Measurements from ENCODE around the gene ATP5F1B.

ATP5F1B gene

DNA sequence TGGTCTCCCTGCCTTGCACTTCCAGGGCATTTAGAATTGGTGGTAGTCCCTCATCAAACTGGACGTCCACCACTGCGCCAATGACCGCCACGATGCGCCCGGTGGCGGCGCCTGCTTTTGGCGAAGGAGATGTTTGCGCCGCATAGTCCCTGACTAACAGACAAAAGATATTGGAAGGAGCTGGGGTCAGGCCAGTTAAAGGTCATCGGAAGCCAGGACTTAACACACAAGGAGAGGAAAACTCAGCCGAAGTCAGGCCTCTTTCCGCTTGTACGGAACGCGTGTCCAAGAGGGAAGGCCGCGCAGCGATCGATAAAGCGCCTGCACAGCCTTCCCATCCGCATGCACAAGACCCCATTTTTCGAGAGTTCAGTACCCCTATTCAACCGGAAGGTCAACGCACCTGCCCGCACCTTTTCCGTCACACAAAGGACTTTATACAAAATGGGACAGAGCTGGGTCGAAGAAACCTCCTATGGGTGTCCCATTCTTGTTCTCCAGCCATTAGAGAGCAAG is 525 bp downstream of the ATP5F1B start:
- no peak for DNase-seq

DNA sequence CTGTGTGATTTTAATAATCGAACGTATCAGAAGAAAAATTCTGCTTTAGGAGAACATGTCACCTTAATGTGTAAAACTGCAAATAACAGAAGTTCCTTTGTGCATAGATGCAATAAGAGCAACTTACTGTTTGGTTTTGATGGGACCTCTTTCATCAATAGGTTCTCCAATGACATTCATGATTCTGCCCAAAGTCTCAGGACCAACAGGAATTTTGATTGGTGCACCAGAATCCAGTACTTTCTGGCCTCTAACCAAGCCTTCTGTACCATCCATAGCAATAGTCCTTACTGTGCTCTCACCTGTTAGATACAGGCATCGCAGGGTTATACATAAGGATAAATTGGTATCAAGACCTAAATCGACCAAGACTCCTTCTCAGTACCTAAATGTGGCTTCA is 1.1 kb downstream of the ATP5F1B start:
- DNase-seq: no peak

DNA sequence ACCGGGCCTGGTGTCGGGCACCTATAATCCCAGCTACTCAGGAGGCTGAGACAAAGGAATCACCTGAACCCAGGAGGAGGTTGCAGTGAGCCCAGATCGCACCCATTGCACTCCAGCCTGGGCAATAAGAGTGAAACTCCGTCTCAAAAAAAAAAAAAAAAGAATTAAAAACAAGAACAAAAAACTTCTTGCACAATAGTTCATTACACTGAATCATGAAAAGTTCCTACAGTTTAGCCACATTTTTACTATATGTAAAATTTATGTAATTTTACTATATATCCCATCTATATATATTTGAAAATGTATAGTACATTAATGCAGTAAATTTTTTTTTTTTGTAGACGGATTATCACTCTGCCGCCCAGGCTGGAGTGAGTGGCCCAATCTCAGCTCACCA is 4.6 kb downstream of the ATP5F1B start:
- DNase-seq: no peak

DNA sequence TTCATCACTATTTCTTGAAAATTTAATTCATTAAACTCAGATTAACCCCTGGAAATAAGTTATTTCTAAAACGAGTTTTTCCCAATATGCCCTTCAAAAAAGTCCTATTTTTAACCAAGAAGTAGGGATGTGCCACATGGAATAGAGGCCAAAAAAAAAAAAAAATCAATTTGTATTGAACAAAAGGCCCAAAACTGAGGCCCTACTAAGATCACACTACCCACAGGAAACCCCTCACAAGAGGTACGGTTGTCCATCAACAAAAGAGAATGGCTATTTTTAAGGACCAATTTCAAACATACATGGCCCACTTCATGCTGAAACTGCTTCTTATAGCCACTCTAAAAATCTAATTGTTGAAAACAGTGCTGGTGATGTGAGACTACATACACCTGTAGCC is 8.2 kb downstream of the ATP5F1B start:
- no peak for DNase-seq

DNA sequence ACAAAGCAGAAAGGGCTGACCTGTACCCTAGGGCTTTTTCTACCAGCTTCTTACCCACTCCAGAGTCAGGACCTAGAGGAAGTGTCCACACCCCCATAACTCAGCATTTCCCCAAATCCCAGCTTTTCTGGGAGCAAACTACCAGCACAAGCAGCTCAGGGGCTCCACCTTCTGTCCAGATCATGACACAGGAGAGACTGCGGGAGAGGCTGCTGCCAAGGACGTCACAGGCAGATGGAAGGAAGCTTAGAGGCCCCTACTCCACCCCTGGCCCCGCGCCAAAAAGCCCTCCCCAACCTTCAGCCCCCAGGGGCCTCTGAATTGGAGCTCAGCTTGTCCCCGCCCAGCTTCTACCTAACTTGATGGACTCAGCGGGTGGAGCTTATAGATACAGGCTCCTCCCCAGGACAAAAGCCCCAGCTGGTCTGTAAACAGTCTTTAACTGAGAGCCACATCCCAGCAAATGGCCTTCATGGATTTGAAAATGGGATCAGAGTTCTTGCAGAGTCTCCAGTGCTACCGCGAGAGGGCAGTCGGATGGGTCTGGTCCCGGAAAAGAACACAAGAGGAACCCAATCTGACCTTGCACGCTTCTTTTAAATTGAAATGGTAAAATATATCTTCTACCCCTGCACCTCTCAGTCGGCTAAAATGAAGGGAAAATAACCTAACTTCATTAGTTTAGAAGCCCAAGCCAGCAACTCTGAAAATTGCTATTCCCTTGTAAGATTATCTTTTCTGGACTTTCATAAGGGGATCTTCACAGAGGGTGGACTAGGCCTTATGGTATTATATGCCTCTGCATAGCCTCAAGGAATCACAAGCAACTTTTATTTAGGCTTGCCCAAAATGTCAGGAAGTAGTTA is 8.9 kb downstream of the ATP5F1B start:
- peak; percentile 80 for DNase-seq

DNA sequence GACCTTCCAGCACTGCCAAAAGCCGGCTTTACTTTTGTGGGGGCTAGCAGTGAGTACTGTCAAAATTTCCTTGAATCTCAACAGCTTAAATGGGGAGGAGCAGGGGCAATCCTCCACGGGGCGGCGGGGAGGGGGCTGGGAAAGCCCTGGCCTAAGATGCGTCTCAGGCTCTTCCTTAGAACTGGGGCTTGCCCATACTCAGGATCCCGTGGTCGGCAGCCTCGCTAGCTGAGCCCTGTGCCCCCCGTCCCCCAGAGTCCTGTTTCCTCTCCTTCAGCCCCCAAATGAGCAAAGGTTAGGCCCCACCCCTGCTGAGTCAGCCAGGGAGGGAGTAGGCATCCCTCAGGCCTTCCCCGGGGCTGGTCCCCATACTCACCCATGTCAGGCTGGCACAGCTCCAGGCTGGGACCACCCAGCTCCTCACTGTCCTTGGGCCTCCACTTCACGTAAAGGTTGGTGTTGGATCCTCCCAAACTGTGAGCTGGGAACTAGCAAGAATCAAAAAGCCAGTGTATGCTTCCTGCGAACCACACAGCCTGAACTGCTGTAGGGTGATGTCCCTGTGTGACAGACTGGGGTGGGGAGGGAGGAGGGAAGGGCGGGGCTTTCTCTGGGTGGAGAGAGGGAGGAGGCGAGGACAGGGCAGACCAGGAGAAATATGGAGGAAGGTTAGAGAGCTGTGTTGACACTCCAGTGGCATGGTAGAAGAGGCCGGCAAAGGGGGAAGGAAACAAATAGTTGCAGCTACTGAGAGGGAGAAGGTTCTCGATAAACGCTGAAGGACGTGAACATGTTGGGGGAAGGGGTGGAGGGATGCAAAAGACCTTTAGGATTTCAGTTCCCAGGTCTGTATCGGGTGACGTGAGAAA is 9.7 kb downstream of the ATP5F1B start:
- DNase-seq: peak; percentile 78

DNA sequence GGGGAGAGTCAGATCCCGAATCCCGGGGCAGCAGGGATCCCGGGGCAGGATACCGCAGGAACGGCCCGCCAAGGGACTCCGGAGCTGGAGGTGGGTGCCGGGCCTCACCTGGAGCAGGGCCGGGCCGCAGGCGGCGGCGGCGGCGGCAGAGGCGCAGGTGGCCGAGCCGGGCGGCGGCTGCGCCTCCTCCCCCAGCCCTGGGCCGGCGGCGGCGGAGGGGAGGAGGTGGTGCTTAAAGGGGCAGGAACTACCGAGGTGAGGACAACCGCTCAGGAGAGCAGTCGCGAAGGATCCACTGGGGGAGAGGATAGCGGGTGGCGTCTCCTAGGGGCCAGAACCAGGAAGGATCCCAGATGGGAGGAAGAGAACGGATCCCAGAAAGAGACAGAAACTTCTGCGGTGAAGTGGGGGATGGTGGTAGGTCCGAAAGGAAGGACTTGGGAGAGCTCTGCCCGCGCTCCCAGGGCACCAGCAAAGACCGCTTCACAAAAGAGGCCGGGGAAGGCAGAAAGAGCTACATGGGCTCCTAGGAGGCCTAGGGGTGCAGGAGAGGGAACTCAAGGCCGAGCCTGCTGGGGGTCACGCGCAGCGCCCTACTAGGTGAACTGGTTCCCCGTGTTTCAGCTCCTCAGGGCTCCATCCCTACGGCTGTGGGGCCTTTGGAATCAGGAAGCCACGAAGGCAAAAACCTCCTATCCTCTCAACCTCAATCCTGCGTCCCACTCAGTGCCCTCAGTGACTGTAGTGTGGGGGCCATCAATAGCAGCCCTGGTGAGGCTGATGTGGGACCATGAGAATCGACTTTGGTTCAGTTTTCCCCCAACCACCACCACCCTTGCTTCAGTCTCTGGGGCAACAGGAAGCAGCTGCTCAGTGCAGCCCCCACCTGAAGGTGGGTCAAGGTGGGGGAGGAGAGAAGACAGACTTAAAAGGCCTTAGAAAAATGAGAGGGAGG is 10.7 kb downstream of the ATP5F1B start:
- DNase-seq: peak; percentile 59

DNA sequence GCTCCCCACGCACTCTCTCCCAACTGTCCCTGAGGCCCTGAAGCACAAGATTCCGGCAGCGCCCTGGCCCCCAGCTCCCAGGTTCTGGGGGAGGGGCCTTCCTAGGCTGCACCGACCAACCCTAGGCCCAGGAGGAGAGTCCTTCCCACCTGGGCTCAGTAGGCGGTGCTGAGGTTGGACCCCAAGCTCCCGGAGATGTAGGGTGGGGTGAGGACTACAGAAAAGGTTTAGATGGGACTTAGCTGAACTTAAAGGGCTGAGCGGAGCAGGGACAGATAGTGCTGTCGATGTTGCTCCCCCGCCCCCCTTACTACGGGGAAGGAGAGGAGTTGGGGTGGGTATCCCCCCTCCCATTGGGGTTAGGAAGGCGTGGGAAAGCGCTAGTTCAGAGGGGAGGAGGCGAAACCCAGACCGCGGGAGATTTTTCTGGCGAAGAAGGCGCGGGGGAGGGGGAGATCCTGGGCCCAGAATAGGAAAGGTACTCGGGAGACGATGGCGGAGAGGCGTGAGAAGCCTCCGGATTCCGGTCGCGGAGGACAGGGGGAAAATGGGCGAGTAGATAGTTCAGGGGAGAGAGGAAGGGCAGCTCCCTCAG is 11.4 kb downstream of the ATP5F1B start:
- DNase-seq: peak; percentile 25

DNA sequence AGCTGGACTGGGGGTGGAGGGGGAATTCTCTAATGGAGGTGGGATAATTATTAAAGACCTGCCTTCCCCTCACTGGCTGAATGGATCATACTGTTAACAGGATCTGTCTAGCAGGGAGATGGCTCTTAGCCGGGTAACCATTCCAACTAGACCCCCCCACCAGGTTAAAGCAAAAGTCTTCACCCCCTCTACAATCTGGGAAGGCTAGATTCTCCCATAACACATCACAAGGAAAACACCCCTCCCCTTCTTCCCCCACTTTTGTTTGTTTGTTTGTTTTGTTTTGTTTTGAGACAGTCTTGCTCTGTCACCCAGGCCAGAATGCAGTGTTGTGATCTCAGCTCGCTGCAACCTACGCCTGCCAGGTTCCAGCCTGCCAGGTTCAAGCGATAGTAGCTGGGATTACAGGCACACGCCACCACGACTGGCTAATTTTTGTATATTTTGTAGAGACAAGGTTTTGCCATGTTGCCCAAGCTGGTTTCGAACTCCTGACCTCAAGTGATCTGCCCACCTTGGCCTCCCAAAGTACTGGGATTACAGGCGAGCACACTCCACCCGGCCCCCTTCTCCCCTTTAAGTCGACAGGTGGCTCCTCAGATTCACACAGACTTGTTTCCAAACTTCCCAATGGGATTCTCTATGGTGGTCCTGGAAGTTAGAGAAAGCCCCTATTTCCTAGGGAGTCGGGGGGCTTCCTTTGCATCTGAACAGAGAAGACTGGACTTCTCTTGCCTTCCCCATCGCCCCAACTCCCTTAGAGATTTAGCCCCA is 12.1 kb downstream of the ATP5F1B start:
- DNase-seq: no peak

DNA sequence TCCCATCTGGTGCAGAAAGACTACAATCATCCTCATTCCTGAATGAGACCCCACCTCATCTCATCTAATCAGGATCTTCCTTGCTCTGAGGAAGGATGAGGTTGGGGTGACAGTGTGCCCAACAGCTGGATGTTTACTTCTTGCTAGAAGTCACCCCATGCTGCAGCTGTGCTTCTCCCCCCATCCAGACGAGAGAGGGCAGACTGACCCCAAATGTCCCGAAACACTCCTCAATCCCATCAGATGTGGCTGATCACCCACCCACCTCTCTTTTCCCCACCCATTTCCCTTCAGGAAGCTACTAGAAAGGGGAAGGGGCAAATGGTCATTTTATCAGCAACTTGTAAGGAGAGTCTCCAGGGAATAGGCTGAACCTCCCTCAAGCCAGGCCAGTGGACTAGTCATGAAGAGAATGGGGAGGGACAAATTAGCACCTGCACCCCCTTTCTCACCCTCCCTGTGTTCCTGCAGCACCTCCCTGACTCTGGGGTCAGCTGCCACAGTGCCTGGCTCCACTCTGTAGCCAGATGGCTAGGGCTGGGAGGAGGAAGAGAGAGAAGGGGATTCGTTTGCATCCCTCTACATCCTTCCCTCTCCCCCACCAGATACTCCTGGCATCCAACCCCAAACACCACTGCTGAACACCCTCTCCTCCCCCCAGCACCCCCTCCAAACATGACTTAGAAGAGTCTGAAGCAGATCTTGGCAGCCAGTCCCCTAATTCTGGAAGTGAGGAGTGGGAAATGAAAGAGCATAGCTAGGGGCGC is 12.9 kb downstream of the ATP5F1B start:
- DNase-seq: no peak

DNA sequence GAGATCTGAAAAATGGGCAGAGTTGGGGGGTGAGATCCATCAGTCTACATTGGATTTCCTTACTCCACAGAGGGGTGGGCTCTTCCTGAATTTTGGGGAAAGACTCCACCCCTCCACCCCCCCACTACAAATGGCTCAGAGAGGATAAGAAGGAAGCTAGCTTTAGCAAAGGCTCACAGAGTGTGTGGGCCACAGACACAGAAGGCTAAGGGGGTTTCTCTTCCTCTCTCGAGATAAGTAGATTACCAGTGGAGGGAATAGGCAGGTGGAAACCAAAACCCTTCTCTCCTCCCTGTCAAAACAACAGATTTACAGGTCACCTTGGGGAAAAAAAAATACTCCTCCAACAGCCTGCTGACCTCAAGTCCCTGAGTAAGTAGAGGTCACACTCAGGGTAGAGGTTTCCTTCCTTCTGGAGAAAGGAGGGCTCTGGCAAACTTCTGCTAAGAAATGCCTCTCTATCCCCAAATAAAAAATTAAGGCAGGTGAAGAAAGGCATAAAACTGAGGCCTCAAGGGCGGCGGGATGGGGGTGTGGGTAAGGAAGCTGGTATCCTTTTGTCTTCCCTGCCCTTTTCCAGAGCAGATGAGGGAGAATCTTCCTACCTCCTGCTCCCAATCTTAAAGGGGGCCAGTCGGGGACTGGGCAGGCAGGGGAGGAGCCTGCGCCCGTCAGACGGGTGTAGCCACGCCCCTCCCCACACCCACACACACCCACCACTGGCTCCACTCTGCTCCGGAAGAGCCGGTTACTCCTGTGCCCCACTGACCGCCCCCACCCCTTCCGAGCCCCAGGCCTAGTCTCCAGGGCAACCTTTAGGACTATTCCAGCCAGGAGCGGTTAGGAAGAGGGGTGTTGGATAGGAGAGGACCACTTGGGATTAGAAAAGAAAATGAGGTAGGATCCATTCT is 13.7 kb downstream of the ATP5F1B start:
- peak; percentile 58 for DNase-seq

DNA sequence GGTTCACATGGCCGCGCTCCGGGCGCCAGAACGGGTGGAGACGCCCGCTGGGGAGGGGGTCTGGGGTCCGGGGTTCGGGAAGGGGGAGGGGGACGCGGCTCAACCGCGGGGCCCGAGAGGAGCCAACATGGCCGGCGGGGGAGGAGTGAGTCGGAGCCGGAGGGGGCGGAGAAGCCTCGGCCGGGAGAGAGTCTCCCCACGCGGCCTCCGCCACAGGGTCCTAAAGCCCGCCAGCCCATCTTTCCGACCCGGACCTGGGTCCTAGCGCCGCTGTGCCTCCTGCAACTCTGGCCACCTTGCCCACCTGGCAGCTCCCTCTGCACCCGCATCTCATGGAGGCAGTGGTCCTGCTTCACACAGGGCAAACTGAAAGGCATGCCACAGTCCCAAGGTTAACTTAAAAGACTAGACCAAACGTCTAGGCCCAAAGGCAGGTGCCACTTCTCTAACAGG is 15.6 kb downstream of the ATP5F1B start, which contains the start of gene BAZ2A:
Gene BAZ2A, minus strand, starts transcription at position 147 of the 453 bp plus-strand sequence. CDS start 12,796 bp downstream, outside the sequence.
- DNase-seq: peak; percentile 81

DNA sequence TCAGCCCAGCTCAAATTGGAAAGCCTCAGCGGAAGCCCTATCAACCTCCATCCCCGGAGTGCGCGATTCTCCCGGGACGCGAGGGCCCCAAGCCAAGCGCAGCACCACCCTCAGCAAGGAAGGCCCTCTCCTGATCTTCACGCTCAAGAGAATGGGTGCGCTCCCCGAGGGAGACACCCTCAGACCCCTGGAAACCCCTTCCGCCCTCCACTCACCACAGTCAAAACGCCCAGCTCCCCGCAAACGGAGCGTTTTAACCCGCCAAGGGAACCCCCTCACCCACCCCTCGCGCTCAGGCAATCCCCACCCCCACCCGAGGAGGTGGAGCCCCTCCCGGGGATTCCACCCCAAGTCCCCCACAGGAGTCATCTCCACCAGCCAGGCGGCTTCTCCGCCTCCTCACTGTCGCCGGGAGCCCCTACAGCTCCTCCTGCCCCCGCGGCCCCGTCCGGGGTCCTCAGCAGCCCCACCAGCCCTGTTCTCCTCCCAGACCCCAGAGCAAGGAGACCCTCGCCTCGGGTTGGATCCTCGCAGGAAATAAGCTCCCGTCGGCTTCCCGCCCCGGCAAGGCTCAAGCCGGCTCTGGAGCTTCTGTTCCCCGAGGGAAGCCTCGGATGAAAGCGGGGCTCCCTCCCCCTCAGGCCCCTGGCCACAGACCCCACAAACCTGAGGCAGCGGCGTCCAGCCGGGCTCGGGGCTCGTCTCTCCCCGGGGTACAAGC is 16.2 kb downstream of the ATP5F1B start:
- DNase-seq: peak; percentile 51

DNA sequence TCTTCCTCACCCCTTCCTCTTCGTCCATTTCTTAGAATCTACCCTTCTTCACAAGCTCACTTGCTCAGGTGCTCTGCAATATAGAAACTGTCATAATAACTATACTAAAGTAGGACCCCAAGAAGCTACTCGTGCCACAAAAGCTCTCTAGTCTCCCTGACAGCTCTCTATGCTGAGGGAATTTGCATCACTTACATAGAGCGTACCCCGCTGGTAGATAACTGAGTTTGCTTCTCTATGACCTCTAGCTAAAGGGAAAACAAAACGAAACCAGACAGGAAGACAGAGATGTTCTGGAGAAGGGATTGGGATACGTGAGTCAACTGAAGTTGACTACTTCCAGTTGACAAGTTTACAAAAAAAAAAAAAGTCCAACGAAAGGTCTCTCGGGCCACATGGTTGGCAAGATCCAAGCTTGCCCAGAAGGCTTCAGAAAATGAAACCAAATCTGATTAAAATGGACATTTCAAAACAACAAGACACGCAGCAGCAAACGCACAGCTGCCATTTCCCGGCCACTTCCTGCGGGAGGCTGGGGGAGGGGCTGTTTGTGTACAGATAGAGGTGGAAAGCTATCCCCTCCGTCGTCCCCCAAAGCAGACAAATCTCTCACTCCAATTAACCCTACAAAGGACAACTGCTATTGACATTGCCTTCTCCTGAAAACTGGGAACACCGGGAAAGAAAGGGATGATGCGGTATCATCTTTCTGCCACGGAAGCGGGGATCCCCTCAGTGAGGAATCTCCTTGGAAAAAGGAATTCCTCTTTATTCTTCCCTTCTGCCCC is 16.9 kb downstream of the ATP5F1B start:
- peak; percentile 47 for DNase-seq

DNA sequence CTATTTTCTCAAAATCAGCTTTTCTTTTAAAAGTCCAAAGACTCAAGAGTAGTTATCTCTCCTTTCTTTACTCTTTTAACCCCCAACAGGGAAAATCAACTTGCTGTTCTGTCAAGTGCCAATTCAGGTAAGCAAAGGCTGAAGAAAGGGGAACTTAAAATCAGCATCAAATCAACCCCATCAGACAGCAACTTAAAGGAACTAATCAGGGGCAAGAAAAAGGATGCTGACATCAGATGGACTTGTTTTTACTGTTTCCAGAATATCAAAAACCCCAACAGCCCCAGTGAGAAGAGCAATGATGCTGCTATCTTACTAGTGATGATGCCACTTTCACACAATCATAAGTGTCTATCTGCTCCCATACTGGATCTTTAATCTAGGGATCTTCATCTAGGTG is 19.1 kb downstream of the ATP5F1B start:
- DNase-seq: no peak

DNA sequence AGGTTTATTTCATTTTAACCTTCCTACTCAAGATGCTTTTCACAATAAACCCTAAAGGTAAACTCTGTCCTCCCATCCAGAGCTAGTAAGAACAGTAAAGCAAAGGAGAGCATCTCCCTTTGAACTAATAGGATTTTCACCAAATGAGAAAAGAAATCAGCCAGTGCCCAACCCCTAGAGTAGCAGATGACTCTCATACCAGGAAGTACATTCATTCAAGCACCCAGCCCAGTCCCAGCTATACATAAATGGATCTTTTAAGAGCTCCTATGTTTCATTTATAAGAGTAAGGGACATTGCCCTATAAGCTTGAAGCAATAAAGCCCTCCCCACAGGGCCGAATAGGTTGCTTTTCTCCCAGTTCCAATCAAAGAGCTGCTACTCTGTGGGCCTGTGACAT is 23.2 kb downstream of the ATP5F1B start:
- DNase-seq: no peak

DNA sequence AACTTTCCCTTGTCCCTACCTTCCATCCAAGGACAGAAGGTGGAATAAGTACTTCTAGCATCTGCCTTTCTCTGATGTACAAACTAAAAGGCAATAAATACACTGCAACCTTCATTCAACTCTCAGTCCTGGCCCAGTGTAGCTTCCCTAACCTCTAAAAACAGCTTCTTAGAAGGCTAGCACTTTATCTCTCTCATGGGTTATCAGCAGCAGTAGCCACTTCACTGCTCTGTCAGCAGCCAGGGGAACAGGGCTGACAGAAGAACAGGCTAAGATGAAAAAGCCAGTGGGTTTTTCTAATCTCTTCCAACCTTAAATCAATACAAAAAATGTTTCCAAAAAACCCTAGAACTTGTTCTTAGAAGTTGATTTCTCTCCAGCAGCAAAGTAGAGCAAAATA is 28.9 kb downstream of the ATP5F1B start:
- no peak for DNase-seq

DNA sequence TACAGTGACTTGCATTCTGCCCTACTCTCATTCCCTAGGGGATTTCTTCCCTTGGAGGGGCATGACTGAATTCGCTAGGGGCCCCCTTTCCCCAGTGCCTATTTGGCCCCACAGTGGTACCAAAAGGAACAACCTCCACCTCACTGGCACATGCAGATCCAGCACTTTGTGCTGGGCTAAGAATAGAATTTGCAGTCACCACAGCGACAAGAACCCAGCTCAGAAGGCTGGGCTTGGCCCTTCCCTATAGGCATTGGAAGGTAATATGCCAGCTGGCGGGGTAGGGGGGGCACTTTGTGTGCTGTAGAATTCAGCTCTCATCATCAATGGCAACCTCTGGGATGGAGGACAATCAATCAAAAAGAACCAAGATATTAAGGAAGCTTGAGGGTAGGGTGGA is 29.5 kb downstream of the ATP5F1B start:
- DNase-seq: no peak
